ENCODE measurements around the gene ANXA2R. TPM values are rescaled to one million over a fixed set of nuclear protein-coding genes. Genes with fewer than 3 reads are reported as not detected.
"Not testable (repeated sequence)": the region's sequence is repeated elsewhere in the genome, so short reads cannot be mapped to it uniquely, and the experiment has no call there.

The ANXA2R gene
- total RNA-seq, 4 donors from 2014 or later, result 3.9 to 18.2 (median 5.8) TPM

GRCh38 chr5:43061352-43062075 lies 21.4 kb upstream of the ANXA2R start:
- Histone ChIP-seq H3K36me3 (no peaks in the 10 kb centered on the region), H3K27me3 (no peaks in the 10 kb centered on the region), H3K27ac (no peak overlapping the region), H3K9me3 (no peaks in the 10 kb centered on the region), H3K4me3 (no peak overlapping the region), H3K4me1 (peaks cover 0 to 6% (median 0%) of the 10 kb centered on the region in 4 donors)
- DNase-seq, result no peak
- no peak for TF ChIP-seq CTCF (IDR thresholded peaks at IDR 0.05)
- TF ChIP-seq POLR2A (IDR thresholded peaks at IDR 0.05), result no peak

DNA sequence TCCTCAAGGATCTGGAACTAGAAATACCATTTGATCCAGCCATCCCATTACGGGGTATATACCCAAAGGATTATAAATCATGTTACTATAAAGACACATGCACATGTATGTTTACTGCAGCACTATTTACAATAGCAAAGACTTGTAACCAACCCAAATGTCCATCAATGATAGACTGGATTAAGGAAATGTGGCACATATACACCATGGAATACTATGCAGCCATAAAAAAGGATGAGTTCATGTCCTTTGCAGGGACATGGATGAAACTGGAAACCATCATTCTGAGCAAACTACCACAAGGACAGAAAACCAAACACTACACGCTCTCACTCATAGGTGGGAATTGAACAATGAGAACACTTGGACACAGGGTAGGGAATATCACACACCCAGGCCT lies 19.9 kb upstream of the ANXA2R start:
- not testable (repeated sequence) for H3K36me3 ChIP-seq, H3K4me3 ChIP-seq, H3K4me1 ChIP-seq, DNase-seq, H3K9me3 ChIP-seq, H3K27me3 ChIP-seq, H3K27ac ChIP-seq

GRCh38 chr5:43055098-43055497 lies 15.0 kb upstream of the ANXA2R start:
- H3K4me3 ChIP-seq, DNase-seq: not testable (repeated sequence)

DNA sequence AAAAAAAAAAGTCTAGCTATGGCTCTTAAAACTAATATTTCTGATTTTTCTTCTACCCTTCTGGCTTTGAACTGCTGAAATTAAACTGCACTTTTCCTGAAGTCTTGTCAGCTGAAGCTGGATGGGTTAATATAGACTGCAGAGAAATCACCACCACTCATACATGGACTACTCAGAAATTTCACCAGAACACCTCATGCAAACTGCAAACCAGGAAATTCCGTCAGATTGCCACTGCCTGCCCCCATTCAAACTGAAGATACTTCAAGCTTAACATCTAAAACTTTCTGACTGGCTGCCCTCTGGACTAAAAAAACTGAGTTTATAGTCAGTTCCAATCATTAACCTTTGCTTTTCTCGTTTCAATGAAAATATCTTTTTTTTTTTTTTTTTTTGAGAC lies 11.6 kb upstream of the ANXA2R start:
- Histone ChIP-seq H3K36me3 (no peaks in the 10 kb centered on the region), H3K9me3 (no peaks in the 10 kb centered on the region), H3K4me1 (no peaks in the 10 kb centered on the region), H3K27ac (no peak overlapping the region), H3K4me3 (no peak overlapping the region), H3K27me3 (no peaks in the 10 kb centered on the region)
- no peak for DNase-seq
- no peak for TF ChIP-seq CTCF (IDR thresholded peaks at IDR 0.05)
- no peak for TF ChIP-seq POLR2A (IDR thresholded peaks at IDR 0.05)

More at GRCh38 chr5:43055098-43055497, 15.0 kb upstream of the ANXA2R start:
- not testable (repeated sequence) for H3K27me3 ChIP-seq, H3K9me3 ChIP-seq, H3K4me1 ChIP-seq, H3K36me3 ChIP-seq, H3K27ac ChIP-seq

- Histone ChIP-seq H3K36me3 (no peaks in the 10 kb centered on the region), H3K4me3 (no peak overlapping the region), H3K27me3 (no peaks in the 10 kb centered on the region), H3K9me3 (no peaks in the 10 kb centered on the region), H3K4me1 (no peaks in the 10 kb centered on the region), H3K27ac (no peak overlapping the region)
- TF ChIP-seq POLR2A (IDR thresholded peaks at IDR 0.05), result no peak
- TF ChIP-seq CTCF (IDR thresholded peaks at IDR 0.05), result no peak
- DNase-seq, result no peak
Measured at GRCh38 chr5:43050384-43050783, 10.3 kb upstream of the ANXA2R start.

GRCh38 chr5:43049236-43049635 lies 9.1 kb upstream of the ANXA2R start:
- Histone ChIP-seq H3K9me3 (no peaks in the 10 kb centered on the region), H3K36me3 (no peaks in the 10 kb centered on the region), H3K27ac (no peak overlapping the region), H3K4me3 (no peak overlapping the region), H3K4me1 (no peaks in the 10 kb centered on the region), H3K27me3 (no peaks in the 10 kb centered on the region)
- TF ChIP-seq CTCF (IDR thresholded peaks at IDR 0.05) (no peak), POLR2A (IDR thresholded peaks at IDR 0.05) (no peak)
- no peak for DNase-seq

- no peak overlapping the region for H3K27ac ChIP-seq
- no peaks in the 10 kb centered on the region for H3K27me3 ChIP-seq
- H3K36me3 ChIP-seq, result no peaks in the 10 kb centered on the region
- TF ChIP-seq POLR2A (IDR thresholded peaks at IDR 0.05) (no peak), CTCF (IDR thresholded peaks at IDR 0.05) (no peak)
- H3K4me3 ChIP-seq, result no peak overlapping the region
- DNase-seq, result no peak
- peaks cover 0 to 9% (median 0%) of the 10 kb centered on the region in 4 donors for H3K4me1 ChIP-seq
- no peaks in the 10 kb centered on the region for H3K9me3 ChIP-seq
Measured at GRCh38 chr5:43046474-43046873, 6.4 kb upstream of the ANXA2R start.

Measured in Peyer's patch (tissue), 4 donors.